Cortex of kidney (tissue), 1 donor: ENCODE measurements around the gene FGF14.

Experiments used
- DNase-seq: peaks from one replicate; lab custom pipeline; 2025; lab: John Stamatoyannopoulos, UW

FGF14 gene

DNA sequence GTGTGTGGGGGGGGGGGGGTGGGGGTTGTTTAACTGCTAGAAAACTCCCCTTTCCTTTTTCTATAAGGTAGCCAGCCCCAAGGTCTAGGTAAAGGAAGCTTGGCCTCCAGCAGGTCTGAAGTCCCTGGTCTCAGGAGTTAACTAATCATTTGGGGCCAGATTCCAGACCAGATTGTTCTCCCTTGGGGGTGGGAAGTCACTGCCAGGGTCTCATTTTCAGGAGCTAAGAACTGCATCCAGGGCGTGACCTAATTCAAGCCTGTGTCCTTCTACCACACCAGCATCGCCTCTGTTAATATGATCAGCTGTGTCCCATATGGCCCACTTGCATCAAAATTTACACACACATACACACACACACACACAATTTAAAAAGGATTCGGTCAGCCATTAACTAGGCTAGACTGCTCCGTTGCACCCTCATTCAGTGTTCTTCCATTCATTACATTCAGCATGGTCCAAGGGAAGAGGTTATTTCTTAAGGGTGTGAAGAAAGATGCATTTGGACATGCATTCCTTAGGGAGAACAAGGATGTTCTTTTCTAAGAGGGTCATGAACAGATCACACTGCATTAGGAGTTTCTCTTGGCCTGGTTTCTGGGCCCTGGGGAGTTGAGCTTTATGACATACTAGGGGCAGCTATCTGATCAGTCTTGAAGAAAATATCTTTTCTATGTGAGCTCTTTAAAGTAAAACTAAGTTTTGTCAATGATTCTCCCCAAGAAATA, 91.0 kb downstream of the FGF14 start:
- no peak for DNase-seq

DNA sequence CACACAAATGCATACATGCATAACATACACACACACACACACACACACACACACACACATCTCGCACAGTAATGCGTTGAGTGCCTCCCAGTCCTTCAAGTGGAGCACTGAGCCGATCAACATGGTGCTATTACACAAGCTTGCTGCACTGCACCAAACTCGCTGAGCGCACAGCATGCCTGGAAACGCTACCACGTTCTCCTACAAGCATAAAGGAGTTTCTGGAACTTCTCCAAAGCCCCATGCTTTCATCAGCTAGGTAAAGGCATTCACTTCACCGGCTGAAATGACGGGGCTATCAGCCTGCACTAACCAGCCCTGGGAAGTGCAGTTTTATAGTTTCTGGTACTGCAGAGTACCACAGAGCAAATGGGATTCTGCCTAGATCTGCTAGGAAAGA, 92.7 kb downstream of the FGF14 start:
- no peak for DNase-seq

DNA sequence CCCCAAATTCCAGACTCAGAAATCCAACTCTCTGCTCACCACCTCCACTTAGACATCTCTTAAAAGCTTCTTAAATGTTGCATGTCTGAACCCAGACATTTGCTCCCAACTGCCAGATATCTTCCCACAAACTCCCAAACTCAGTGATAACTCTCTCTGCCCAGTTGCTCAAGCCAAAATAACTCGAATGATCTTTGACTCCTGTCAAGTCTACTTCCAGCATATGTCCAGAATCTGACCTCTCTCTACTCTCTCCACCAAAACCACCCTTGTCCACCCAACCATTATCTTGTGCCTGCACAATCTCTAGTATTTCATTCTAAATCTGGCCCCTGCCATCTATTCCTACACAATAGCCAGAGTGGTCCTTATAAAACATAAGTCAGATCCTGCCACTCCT, 99.3 kb downstream of the FGF14 start:
- DNase-seq = no peak

DNA sequence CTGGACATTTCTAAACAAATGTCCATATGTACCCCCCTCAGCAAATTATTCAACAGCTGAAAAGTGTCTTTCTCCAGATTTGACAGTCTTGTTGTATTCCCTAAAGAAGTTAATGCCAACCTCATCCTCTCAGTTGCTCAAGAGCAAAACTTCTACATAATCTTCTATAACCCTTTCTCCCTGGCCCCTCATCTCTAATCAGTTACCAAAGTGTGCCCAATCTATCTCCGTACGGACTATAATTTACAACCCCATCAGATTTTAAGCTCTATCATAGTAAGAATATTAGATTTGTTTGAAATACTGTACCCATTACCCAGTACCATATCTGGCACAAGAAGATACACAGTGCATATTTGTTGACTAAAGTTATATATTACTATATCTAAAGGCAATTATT, 101.5 kb downstream of the FGF14 start:
- no peak for DNase-seq

DNA sequence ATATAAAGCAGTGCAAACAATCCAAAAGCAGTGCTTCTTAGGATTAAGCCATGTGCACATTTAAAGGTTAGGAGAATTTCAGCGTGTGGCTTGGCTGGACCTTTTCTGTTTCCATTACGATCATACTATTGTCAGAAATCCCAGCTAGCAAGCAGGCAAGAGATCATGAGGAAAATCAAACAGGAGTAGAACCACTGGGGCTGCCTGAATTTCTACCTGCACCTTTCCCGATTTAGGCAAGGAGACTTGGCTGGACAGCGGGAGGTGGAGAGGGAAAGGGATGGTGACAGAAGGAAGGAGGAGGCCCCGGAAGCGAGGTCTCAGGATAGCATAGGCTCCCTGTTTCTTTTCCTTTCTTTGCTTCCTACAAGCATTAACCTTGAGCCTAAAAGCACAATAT, 102.5 kb downstream of the FGF14 start:
- DNase-seq = no peak

DNA sequence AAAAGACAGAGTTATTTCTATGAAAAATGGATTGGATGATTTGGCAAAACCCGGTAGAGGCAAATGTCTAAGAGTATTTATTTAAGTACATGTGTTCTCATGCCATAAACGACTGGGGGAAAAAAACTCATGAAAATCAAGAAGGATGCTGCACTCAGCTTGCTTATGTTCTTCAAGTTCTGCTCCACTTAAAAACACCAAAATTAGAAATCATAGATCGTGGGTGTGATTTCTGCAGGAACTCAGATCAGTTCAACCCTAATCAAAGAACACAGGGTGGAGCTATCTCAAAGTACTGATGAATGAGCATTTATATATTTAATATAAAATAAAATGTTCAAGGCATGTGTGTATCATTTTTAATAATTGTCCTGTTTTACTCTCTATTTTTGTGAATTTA, 103.8 kb downstream of the FGF14 start:
- DNase-seq = no peak

DNA sequence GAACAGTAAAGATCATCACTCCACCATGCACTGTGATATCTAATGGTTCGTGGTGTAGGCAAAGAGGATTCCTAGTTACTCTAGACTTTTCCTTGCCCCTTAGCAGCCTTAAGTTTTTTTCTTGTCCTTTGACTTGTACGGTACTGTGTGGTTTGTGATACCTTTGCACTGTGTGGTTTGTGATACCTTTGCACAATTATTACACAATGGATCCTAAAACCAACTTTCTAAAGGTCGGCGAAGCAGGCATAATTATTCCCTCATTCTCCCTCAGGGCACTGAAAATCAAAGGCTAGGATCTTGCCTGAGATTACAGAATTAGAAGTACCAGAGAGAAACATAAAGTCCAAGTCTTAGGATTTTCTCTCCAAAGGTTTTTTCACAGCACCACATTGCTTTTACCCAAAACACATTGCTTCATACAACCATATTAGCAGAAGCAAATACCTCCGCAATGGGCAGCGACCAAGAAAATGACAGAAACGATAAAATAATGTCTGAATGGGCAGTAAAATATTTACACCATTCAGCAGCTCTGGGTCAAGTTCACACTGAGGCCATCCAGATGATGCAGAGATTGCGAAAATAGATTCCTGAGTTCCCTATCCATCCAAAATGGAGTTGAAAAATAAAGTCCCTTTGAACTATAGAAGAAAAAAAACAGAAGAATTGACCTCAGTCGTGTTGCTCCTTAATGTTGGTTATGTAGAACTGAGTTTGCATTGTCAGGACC, 106.4 kb downstream of the FGF14 start:
- DNase-seq = no peak

DNA sequence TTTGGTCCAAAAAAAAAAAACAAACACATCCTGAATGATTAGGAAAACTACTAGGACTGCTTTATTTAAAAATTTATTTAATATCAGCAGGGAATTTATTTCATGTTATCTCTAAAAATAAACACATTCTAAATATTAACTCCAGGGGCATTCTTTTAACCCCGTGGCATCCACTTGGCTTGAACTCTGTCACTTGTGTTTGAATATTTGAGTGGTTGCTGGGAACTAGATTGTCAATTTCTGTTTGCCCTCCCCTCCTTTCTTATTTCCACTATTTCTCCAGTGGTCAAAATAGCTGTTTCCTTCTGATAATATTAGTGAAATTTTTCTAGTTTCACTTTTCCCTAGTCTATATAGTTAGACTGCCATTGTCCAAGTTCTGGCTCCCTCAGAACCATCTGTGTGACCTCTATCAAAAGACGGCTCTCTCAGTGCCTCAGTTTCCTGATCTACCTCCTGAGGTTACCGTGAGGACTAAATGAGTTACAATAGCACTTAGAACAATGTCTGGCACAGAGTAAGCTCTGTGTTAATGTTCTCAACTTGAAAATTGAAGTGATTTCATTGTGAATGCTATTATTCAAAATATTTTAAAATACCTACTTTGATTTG, 107.3 kb downstream of the FGF14 start:
- DNase-seq = no peak

DNA sequence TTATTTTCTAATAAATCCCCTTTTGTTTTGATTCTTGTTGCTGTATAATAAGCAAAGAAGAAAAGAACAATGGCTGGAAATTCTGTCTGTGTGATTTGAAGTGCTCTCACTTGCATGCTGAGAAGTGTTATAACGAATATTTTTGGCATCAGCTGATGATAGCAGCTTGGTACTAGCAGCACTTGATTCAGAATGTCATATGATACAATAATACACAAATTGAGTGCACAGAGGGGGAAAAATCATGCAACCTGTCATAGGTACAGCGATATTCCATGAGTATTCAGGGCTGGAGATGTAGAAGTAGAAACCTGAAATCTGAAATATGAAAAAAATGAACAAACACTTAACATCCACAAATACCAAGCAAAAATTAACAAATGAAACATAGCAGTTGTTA, 108.1 kb downstream of the FGF14 start:
- no peak for DNase-seq

DNA sequence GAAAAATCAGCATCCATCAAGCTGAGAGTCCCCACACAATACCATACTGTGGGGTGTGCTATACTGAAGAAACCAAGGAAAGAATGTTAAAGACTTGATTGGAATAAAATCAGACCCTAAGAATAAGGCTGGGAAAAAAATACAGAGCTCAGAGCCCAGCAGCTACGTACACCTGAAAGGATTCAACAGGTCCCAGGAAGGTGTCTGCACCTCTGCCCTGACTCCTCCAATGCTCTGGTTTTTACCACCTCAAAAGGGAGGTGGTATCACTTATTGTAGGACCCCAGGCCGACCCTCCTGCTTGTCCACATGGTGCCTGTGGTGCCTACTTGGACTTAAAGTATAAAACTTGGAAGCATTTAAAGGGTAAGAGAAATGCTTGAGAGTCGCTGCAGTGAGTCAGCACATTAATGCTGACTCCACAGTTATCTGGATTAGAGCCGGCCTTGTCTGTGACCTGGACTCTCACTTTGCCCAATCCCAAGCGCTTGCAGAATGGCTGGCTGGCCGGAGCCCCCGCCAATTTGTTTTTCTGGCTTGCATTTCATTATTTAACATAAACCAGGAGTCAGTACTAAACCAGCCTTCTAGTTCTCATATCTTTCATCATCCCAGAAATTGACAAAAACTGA, 110.1 kb downstream of the FGF14 start:
- no peak for DNase-seq

DNA sequence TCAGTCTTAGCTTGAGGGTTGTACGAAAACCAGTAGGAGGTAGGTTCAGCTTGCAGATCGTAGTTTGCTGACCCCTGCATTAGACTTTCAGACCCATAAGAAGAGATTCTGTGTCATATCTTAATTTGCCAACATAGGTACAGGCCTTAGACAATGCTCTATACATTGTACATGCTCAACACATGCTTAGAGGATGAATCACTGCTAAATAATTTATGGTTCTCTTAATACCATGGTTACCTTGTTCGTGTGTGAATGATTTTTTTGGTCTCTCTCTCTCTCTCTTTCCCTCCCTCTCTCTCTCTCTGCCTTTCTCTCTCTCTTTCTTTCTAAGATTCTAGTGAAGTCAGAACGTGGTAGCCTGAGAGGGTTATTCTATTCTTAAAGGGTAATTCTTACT, 112.2 kb downstream of the FGF14 start:
- DNase-seq = no peak

DNA sequence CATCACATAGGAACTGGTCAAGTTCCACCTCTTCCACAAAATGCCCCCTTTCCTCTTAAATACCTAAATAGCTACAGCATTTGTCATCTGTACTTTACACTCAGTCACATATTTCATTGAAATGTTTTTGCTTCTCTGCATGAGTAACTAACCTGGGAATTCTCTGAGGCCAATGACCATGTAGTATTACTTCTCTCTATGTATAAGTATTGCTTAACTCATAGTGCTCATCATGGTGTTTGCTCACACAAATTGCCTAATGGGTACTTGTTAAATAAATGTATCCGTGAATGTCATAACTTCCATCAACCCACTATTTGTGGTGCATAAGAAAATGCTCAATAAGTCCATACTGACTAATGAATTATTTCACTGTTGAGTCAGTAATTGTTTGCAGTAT, 115.5 kb downstream of the FGF14 start:
- DNase-seq = no peak

DNA sequence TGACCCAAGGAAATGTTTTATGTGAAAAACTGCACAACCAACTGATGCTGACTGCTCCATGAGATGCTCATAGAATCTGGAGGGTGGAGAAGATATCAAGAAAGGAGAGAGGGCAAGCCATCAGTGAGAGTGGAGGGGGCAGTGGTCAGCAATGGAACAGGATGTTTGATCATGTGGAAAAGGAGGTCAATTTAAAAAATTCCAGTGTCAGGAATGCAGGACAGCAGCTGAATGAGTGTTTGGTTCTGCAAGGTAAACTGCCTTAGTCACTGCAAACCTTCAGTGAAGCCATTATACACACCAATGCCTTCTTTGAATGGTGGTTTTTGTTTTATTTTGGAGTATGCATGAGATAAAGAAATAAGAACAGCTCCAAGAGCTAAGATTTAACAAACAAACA, 121.5 kb downstream of the FGF14 start:
- no peak for DNase-seq

DNA sequence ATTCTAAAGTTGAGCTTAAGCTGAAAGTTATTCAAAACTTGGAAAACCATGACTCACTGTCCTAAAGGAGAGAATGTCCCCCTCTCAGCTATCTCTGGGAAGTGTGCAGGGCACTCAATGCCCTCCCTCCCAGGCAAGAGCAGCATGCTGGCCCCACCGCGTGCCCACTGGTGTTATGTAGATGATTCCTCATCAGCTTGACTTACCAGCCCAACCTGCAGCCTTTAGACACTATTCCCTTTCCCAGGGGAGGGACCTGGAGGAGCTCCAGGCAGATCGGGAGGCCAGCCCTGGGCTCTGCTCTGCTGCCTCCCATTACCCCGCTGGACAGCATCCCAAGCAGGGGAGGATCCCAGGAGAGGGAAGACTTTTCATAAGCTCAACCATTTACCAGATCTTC, 124.6 kb downstream of the FGF14 start:
- DNase-seq = no peak

DNA sequence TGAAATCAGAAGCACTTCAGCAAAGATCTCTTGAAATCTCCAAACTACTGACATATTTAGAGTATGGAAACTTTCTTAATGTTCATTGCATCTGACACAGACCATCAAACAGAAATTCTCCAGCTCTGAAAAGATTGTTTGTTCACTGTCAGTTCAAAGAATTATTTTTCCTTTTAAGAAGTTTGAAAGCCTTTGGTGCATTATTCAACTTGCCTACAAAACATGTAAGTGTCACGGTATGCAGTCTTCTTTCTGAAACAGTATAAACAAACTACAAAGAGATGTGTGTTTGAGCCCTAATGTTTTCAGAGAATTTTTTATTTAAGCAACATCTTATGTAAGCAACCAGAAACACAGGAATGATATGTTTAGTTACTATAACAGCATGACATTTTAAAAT, 125.4 kb downstream of the FGF14 start:
- DNase-seq = no peak

DNA sequence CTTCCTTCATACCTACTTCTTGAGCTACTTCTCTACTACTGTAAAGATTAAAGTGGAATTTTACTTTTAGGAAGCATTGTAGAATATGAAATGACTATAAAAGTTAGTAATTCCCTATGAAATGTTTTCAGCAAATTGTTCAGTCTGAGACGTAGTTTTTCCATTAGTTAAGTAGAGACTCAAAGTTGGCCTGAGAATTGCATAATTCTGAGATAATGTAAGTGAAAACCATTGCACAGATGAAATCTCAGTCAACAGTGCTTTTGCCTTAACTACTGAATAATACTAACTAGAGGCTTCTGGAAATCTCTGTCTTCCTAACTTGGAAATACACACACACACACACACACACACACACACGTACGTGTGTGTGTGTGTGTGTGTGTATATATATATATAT, 125.9 kb downstream of the FGF14 start:
- DNase-seq = no peak

DNA sequence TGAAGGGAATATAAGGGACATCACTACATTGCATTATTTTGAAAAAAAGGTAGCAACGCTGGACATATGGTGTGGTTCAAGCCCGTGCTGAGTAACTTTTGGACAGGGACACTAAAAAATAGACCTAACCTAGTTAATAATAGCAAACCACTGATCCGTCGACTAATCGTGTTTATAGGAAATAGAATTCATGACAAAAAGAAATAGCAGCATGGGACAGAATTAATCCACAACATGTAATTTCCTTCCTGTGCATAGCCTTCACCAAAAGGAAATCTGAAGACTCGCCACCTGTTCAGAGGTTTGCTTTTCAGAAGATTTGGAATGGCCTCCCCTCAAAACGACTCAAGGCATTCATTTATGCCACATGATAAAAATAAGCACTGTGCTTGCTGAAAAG, 128.7 kb downstream of the FGF14 start:
- no peak for DNase-seq

DNA sequence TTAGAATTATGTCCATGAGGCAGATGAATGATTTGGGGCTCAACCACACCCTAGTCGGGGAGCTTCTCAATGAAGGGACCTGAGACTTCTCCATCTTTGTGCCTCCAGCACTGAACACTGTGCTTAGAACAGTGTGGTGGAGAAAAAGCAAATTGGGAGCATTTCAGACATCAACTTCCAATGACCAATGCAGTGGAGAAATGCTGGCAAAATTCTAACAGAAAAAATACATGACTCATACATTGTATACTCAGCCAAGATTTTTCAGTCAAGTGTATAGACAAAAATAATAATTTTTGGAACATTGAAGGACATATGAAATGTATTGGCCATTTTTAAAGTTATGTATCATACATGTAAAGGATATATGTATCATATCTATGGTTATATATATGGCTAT, 134.7 kb downstream of the FGF14 start:
- DNase-seq = no peak

DNA sequence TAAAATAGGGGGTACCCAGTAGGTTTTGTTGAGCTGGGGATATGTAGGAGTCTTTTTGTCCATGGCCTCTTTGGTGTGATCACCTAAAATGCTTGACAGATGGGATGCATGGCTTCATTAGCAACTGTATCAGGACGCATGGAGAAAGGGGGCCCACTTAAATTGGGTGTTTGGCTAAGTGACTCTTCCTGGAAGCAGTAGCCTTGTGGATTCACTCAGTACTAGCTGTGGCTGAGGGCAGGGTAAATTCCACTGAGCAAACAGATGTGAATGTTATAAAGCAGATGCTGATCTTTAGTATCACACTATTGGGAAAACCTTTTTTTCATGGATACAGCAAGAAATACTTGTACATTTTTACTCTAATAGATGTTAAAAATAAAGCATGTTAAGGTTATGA, 140.0 kb downstream of the FGF14 start:
- DNase-seq = no peak

DNA sequence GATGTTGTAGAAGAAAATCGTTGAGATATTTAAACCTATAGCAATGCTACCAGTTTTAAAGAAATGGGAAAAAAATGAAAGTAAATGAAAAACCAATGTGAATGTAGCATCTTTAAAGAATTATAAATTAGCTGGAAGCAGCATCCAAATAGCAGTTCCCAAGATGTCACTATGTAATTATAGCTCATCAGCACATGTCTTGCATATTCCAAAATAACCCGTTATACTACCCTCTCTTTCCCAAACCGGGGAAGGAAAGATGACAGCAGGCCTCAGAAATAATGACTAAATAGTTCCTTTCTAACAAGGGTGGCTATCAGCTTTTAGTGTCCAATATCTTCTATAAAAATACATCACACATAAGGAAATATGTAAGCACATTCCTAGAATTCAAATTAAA, 140.5 kb downstream of the FGF14 start:
- no peak for DNase-seq

DNA sequence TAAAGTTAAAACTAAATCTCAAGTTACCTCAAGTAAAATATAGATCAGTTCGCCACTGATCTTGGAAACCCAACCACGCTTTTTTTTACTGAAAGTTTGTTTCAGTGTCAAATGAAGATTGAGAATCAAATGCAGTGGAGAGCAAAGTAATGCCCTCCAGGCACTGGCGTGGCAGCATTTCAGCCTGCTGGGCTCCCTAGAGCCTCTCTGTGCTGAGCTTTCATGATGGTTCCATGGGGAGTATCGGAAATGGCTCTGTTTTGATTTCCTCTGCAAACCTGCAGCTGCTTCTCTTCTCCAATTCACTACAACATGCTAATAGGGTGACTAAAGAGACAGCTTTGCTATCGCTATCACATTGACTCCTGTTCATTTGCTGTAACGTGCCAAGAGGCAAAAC, 141.6 kb downstream of the FGF14 start:
- DNase-seq = no peak

DNA sequence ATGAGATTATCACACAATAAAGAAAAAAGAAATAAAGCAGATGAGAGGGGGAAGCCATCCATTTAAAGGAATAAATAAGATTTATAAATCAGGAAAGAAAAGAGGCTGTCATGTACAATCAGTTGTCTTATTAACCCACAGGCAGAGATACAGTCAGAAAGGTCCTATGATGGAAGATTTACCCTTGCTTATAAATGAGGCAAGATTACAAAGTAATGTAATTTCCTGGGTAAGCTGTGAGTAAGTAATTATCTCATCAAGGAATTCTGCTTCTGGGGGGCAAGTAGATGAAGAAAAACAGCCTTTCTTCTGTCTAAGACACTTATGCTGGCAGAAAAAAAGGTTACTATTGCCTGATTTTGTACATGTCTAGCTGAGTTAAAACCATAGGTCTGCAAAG, 146.4 kb downstream of the FGF14 start:
- DNase-seq = no peak

DNA sequence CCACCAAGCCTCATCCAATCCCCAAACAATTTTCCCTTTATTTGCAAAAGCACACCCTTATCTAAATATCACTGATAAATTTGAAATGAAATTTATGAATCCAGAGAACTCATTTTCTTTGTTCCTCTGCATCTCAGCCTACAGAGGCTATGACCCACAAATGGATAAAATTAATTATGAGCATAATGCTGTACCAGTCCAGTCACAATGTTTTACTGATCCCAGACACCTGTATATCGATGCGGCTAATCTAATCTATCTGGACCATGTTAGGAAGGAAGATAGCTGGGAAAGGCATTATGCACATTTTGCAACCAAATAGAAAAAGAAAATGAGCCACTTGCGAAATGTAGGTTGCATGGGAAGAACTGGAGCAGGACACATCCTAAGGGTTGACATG, 150.0 kb downstream of the FGF14 start:
- DNase-seq = no peak
